Esophagus squamous epithelium (tissue), 5 donors: ENCODE data around the gene TMEM167A. TPM values are rescaled to one million over a fixed set of nuclear protein-coding genes. Genes with fewer than 3 reads are reported as not detected.
A peak's percentile ranks its signal among the peaks of the same experiment; 100 is the strongest.

Source experiments
- DNase-seq: peaks from one replicate; lab custom pipeline; 2025; lab: John Stamatoyannopoulos, UW
- H3K27ac ChIP-seq, 4 donors: fragments of 200-600 bp; sonication (generic); one replicate each; pipeline ENCODE4 v1.5.1; 2016 to 2019; ENCODE audit warnings: mild to moderate bottlenecking in 1 of 4
- H3K27me3 ChIP-seq, 4 donors: fragments of 200-600 bp; sonication (generic); 1 replicate in 3 of 4; 2 replicates in 1 of 4; pipeline versions ENCODE4 v1.5.1 to v1.6.0; 2017 to 2021; ENCODE audit warnings: antibody characterized with exemption in 1 of 4
- H3K36me3 ChIP-seq, 3 donors: fragments of 200-600 bp; sonication (generic); one replicate each; pipeline ENCODE4 v1.5.1; 2016 to 2019
- H3K4me1 ChIP-seq, 3 donors: fragments of 200-600 bp; sonication (generic); one replicate each; pipeline ENCODE4 v1.5.1; 2017 to 2019
- H3K4me3 ChIP-seq, 4 donors: fragments of 200-600 bp; sonication (generic); 1 replicate in 3 of 4; 2 replicates in 1 of 4; pipeline ENCODE4 v1.5.1; 2016 to 2019; ENCODE audit warnings: mild to moderate bottlenecking in 2 of 4, moderate library complexity in 1 of 4
- H3K9me3 ChIP-seq, 3 donors: fragments of 200-600 bp; sonication (generic); one replicate each; pipeline ENCODE4 v1.5.1; 2016 to 2019
- CTCF ChIP-seq, 6 experiments: fragments of 450-650 bp in 4 of 6; fragments of 200-600 bp in 2 of 6; sonication (generic) in 2 of 6; IDR thresholded peaks; one replicate each; pipeline ENCODE4 v1.5.1; 2016 to 2019; ENCODE audit warnings: antibody characterized with exemption in 6 of 6, mild to moderate bottlenecking in 4 of 6, moderate library complexity in 4 of 6
- POLR2A ChIP-seq, 4 donors: fragments of 450-650 bp; IDR thresholded peaks; one replicate each; pipeline ENCODE4 v1.6.1; 2017; ENCODE audit warnings: antibody characterized with exemption in 4 of 4, mild to moderate bottlenecking in 4 of 4, moderate library complexity in 3 of 4
- WGBS, 2 donors: methylation state at CpG; one replicate each; pipeline ENCODE4 v1.1.5; 2018; 5-methylcytosine and 5-hydroxymethylcytosine counted together
- intact Hi-C: fragments of 100-400 bp; cut with DNase I; formaldehyde crosslinking; loops from one replicate; pipeline ENCODE4 v1.15.0; 2022
- total RNA-seq, 4 donors: library from RNA; depleted of rRNA; stranded (reverse); fragments of >200 nt; gene quantifications; one replicate each; pipeline ENCODE4 v1.1.0, GENCODE V29; 2016
- donor health status: DM: yes; HTN: yes; CAD: no.

TMEM167A gene
- total RNA-seq, 4 donors from 2014 or later, result 17.8 to 46.0 (median 33.8) TPM

- intact Hi-C loops, result no loop called here
- H3K9me3 ChIP-seq, result no peaks in the 10 kb centered on the region
- no peaks in the 10 kb centered on the region for H3K27me3 ChIP-seq
- H3K36me3 ChIP-seq, result no peaks in the 10 kb centered on the region
- 85 to 86% methylated on average over 3 of the region's 3 CpGs for WGBS, 2 donors
- no peak for DNase-seq
- no peak overlapping the region for H3K4me3 ChIP-seq
- H3K27ac ChIP-seq, result no peak overlapping the region
- TF ChIP-seq CTCF (IDR thresholded peaks at IDR 0.05) (no peak), POLR2A (IDR thresholded peaks at IDR 0.05) (no peak)
- no peaks in the 10 kb centered on the region for H3K4me1 ChIP-seq
Observed at GRCh38 chr5:83090169-83090568, 13.0 kb upstream of the TMEM167A start.

GRCh38 chr5:83085106-83085505 lies 7.9 kb upstream of the TMEM167A start:
- WGBS, 2 donors, result 65 to 66% methylated on average over 2 of the region's 2 CpGs
- DNase-seq, result no peak
- Histone ChIP-seq H3K27ac (no peak overlapping the region), H3K27me3 (no peaks in the 10 kb centered on the region), H3K4me3 (no peak overlapping the region), H3K36me3 (no peaks in the 10 kb centered on the region), H3K4me1 (no peaks in the 10 kb centered on the region), H3K9me3 (no peaks in the 10 kb centered on the region)
- no peak for TF ChIP-seq CTCF (IDR thresholded peaks at IDR 0.05)
- TF ChIP-seq POLR2A (IDR thresholded peaks at IDR 0.05), result no peak
- intact Hi-C loops, result no loop called here

- Histone ChIP-seq H3K9me3 (no peaks in the 10 kb centered on the region), H3K27me3 (no peaks in the 10 kb centered on the region), H3K4me1 (no peaks in the 10 kb centered on the region), H3K36me3 (no peaks in the 10 kb centered on the region), H3K4me3 (no peak overlapping the region), H3K27ac (no peak overlapping the region)
- DNase-seq, result no peak
- TF ChIP-seq CTCF (IDR thresholded peaks at IDR 0.05), result no peak
- no peak for TF ChIP-seq POLR2A (IDR thresholded peaks at IDR 0.05)
- WGBS, 2 donors, result 91 to 95% methylated on average over 2 of the region's 2 CpGs
- intact Hi-C loops, result no loop called here
Observed at GRCh38 chr5:83084336-83084735, 7.1 kb upstream of the TMEM167A start.

GRCh38 chr5:83082750-83083149 lies 5.6 kb upstream of the TMEM167A start:
- no peaks in the 10 kb centered on the region for H3K36me3 ChIP-seq
- H3K4me1 ChIP-seq, result peaks cover 0 to 9% (median 5%) of the 10 kb centered on the region in 3 donors
- no peaks in the 10 kb centered on the region for H3K9me3 ChIP-seq
- H3K27ac ChIP-seq, result no peak overlapping the region
- no peak for DNase-seq
- no peaks in the 10 kb centered on the region for H3K27me3 ChIP-seq
- intact Hi-C loops, result no loop called here
- no peak overlapping the region for H3K4me3 ChIP-seq
- TF ChIP-seq POLR2A (IDR thresholded peaks at IDR 0.05) (no peak), CTCF (IDR thresholded peaks at IDR 0.05) (no peak)

- DNase-seq, result peak; percentile 2
- Histone ChIP-seq H3K9me3 (no peaks in the 10 kb centered on the region), H3K4me1 (peaks cover 7 to 44% (median 13%) of the 10 kb centered on the region in 3 donors), H3K27ac (peak overlapping the region; percentile 84 to 90 (median 85)), H3K27me3 (no peaks in the 10 kb centered on the region), H3K4me3 (peak overlapping the region; percentile 63 to 91 (median 77)), H3K36me3 (no peaks in the 10 kb centered on the region)
- 4 to 5% methylated on average over 13 of the region's 14 CpGs for WGBS, 2 donors
- TF ChIP-seq CTCF (IDR thresholded peaks at IDR 0.05) (no peak), POLR2A (IDR thresholded peaks at IDR 0.05) (no peak)
- intact Hi-C loops, result no loop called here
Observed at GRCh38 chr5:83077662-83078261, 568 bp upstream of the TMEM167A start.
